Mesothelial cell of epicardium (in vitro differentiated cells): ENCODE data around the gene SNCA. TPM values are rescaled to one million over a fixed set of nuclear protein-coding genes. Genes with fewer than 3 reads are reported as not detected.
A peak's percentile ranks its signal among the peaks of the same experiment; 100 is the strongest.

ENCODE experiments used
- DNase-seq, 2 experiments: peaks; one replicate each; pipeline ENCODE4 v3.0.0; 2021; ENCODE audit warnings: low spot score in 2 of 2; ENCODE audit not compliant: unreplicated experiment in 2 of 2
- H3K27ac Mint-ChIP-seq: 2 replicates; pipeline ENCODE4 v1.8.0; 2021; ENCODE audit warnings: mixed read lengths
- H3K27me3 Mint-ChIP-seq: 2 replicates; pipeline ENCODE4 v1.8.0; 2021; ENCODE audit warnings: low read depth, mixed read lengths
- H3K36me3 Mint-ChIP-seq: 2 replicates; pipeline ENCODE4 v1.8.0; 2021; ENCODE audit warnings: mixed read lengths
- H3K4me1 Mint-ChIP-seq: 2 replicates; pipeline ENCODE4 v1.8.0; 2021; ENCODE audit warnings: mixed read lengths
- H3K4me3 Mint-ChIP-seq: 2 replicates; pipeline ENCODE4 v1.8.0; 2021; ENCODE audit warnings: mild to moderate bottlenecking, moderate library complexity, mixed read lengths
- H3K9me3 Mint-ChIP-seq: 2 replicates; pipeline ENCODE4 v1.8.0; 2021; ENCODE audit warnings: mixed read lengths
- CTCF ChIP-seq: fragments of 200-600 bp; sonication (generic); IDR thresholded peaks from one replicate; pipeline ENCODE4 v1.5.0; 2021; ENCODE audit warnings: antibody characterized with exemption; ENCODE audit not compliant: unreplicated experiment
- total RNA-seq: library from RNA; stranded (reverse); gene quantifications from 3 replicates; pipeline ENCODE4 v1.2.1, GENCODE V29; 2021

Gene SNCA
- total RNA-seq, 1 donor from 2014 or later, result 14.8 TPM

- Mint-ChIP-seq H3K27ac (no peak overlapping the region), H3K36me3 (no peaks in the 10 kb centered on the region), H3K27me3 (no peaks in the 10 kb centered on the region), H3K4me1 (peaks cover 54% of the 10 kb centered on the region), H3K9me3 (no peaks in the 10 kb centered on the region), H3K4me3 (no peak overlapping the region)
- TF ChIP-seq CTCF, result no peak
- DNase-seq, result no peak
Measured at GRCh38 chr4:89755220-89755619, 81.7 kb downstream of the SNCA start.

GRCh38 chr4:89754531-89754930, 82.4 kb downstream of the SNCA start:
- Mint-ChIP-seq H3K9me3 (no peaks in the 10 kb centered on the region), H3K36me3 (no peaks in the 10 kb centered on the region), H3K4me1 (peaks cover 51% of the 10 kb centered on the region), H3K27ac (no peak overlapping the region), H3K27me3 (no peaks in the 10 kb centered on the region), H3K4me3 (no peak overlapping the region)
- DNase-seq, result no peak
- TF ChIP-seq CTCF, result no peak

- Mint-ChIP-seq H3K27ac (peak overlapping the region; percentile 77), H3K36me3 (no peaks in the 10 kb centered on the region), H3K4me3 (no peak overlapping the region), H3K9me3 (no peaks in the 10 kb centered on the region), H3K4me1 (peaks cover 47% of the 10 kb centered on the region), H3K27me3 (no peaks in the 10 kb centered on the region)
- DNase-seq, result no peak
- TF ChIP-seq CTCF, result no peak
Measured at GRCh38 chr4:89753601-89754066, 83.3 kb downstream of the SNCA start.

- Mint-ChIP-seq H3K4me3 (no peak overlapping the region), H3K36me3 (no peaks in the 10 kb centered on the region), H3K4me1 (peaks cover 48% of the 10 kb centered on the region), H3K9me3 (no peaks in the 10 kb centered on the region), H3K27ac (peak overlapping the region; percentile 77), H3K27me3 (no peaks in the 10 kb centered on the region)
- TF ChIP-seq CTCF, result no peak
- no peak for DNase-seq
Measured at GRCh38 chr4:89752932-89753598, 83.9 kb downstream of the SNCA start.

- no peak overlapping the region for H3K27ac Mint-ChIP-seq
Measured at GRCh38 chr4:89751416-89751815, 85.5 kb downstream of the SNCA start.

More at GRCh38 chr4:89751416-89751815, 85.5 kb downstream of the SNCA start:
- TF ChIP-seq CTCF, result no peak
- Mint-ChIP-seq H3K4me1 (peaks cover 43% of the 10 kb centered on the region), H3K36me3 (no peaks in the 10 kb centered on the region), H3K4me3 (no peak overlapping the region), H3K9me3 (no peaks in the 10 kb centered on the region), H3K27me3 (no peaks in the 10 kb centered on the region)
- no peak for DNase-seq
